Mesenchymal stem cell (in vitro differentiated cells and primary cell): ENCODE results near the gene FIGLA.
A peak's percentile ranks its signal among the peaks of the same experiment; 100 is the strongest.

ENCODE experiments used
- DNase-seq: peaks from one replicate; pipeline ENCODE4 v3.0.0-alpha.2; 2013
- H2AFZ ChIP-seq: one replicate; pipeline ENCODE4 v1.6.1; 2013; ENCODE audit warnings: low read depth, mild to moderate bottlenecking, control low read depth, inconsistent platforms, low read length, moderate library complexity
- H2AK5ac ChIP-seq: 2 replicates; pipeline ENCODE4 v1.6.1; 2013; ENCODE audit warnings: low read length, moderate library complexity, mild to moderate bottlenecking, inconsistent platforms; ENCODE audit not compliant: severe bottlenecking
- H2BK120ac ChIP-seq: one replicate; pipeline ENCODE4 v1.6.1; 2013; ENCODE audit warnings: low read depth, mild to moderate bottlenecking, inconsistent platforms, low read length, moderate library complexity
- H2BK12ac ChIP-seq, 2 experiments: one replicate each; pipeline ENCODE4 v1.6.1; 2013; ENCODE audit warnings: inconsistent platforms in 2 of 2, low read length in 2 of 2, mild to moderate bottlenecking in 2 of 2, moderate library complexity in 2 of 2, control low read depth in 1 of 2
- H2BK15ac ChIP-seq: one replicate; pipeline ENCODE4 v1.6.1; 2013; ENCODE audit warnings: mild to moderate bottlenecking, low read depth, inconsistent platforms; ENCODE audit not compliant: poor library complexity, severe bottlenecking
- H2BK5ac ChIP-seq: 2 replicates; pipeline ENCODE4 v1.6.1; 2013; ENCODE audit warnings: low read depth, mild to moderate bottlenecking, low read length, control low read depth, inconsistent platforms; ENCODE audit not compliant: poor library complexity, severe bottlenecking
- H3K14ac ChIP-seq, 2 experiments: one replicate each; pipeline ENCODE4 v1.6.1; 2013; ENCODE audit warnings: inconsistent platforms in 2 of 2, low read length in 2 of 2, control low read depth in 1 of 2, mild to moderate bottlenecking in 1 of 2, moderate library complexity in 1 of 2
- H3K18ac ChIP-seq, 2 experiments: one replicate each; pipeline ENCODE4 v1.6.1; 2013; ENCODE audit warnings: inconsistent platforms in 2 of 2, low read length in 2 of 2, control low read depth in 1 of 2, low read depth in 1 of 2, mild to moderate bottlenecking in 1 of 2
- H3K23ac ChIP-seq, 2 experiments: one replicate each; pipeline ENCODE4 v1.6.1; 2013; ENCODE audit warnings: inconsistent platforms in 2 of 2, low read length in 2 of 2, mild to moderate bottlenecking in 2 of 2, moderate library complexity in 2 of 2, control low read depth in 1 of 2
- H3K27ac ChIP-seq: 2 replicates; pipeline ENCODE4 v1.5.1; 2013; ENCODE audit warnings: mild to moderate bottlenecking, moderate library complexity, low read length, control low read depth, inconsistent platforms; ENCODE audit not compliant: poor library complexity, severe bottlenecking
- H3K27me3 ChIP-seq, 2 experiments: 2 replicates each; pipeline versions ENCODE4 v1.6.1 to v1.7.0; 2013; ENCODE audit warnings: low read length in 2 of 2, mild to moderate bottlenecking in 2 of 2, moderate library complexity in 2 of 2, control low read depth in 1 of 2, inconsistent platforms in 1 of 2; ENCODE audit not compliant: control insufficient read depth in 1 of 2, insufficient read depth in 1 of 2
- H3K36me3 ChIP-seq, 2 experiments: 2 replicates each; pipeline versions ENCODE4 v1.6.1 to v1.7.0; 2013; ENCODE audit warnings: low read length in 2 of 2, control low read depth in 1 of 2, inconsistent platforms in 1 of 2, low read depth in 1 of 2, mild to moderate bottlenecking in 1 of 2; ENCODE audit not compliant: insufficient read depth in 2 of 2, control insufficient read depth in 1 of 2
- H3K4ac ChIP-seq, 2 experiments: one replicate each; pipeline ENCODE4 v1.6.1; 2013; ENCODE audit warnings: inconsistent platforms in 2 of 2, low read length in 2 of 2, mild to moderate bottlenecking in 2 of 2, moderate library complexity in 2 of 2, control low read depth in 1 of 2, low read depth in 1 of 2
- H3K4me1 ChIP-seq: 2 replicates; pipeline ENCODE4 v1.6.1; 2013; ENCODE audit warnings: low read depth, low read length, control low read depth; ENCODE audit not compliant: control insufficient read depth, insufficient read depth
- H3K4me2 ChIP-seq: 2 replicates; pipeline ENCODE4 v1.6.1; 2013; ENCODE audit warnings: low read length, mild to moderate bottlenecking, inconsistent platforms; ENCODE audit not compliant: poor library complexity, severe bottlenecking
- H3K4me3 ChIP-seq, 2 experiments: 2 replicates each; pipeline versions ENCODE4 v1.5.1 to v1.7.0; 2013; ENCODE audit warnings: low read length in 2 of 2, mild to moderate bottlenecking in 2 of 2, control low read depth in 1 of 2, low read depth in 1 of 2; ENCODE audit not compliant: insufficient read depth in 1 of 2
- H3K79me1 ChIP-seq: replicated peaks from 2 replicates; pipeline ENCODE4 v1.6.1; 2013; ENCODE audit warnings: mild to moderate bottlenecking, control low read depth, low read length, inconsistent platforms; ENCODE audit not compliant: poor library complexity, severe bottlenecking
- H3K9ac ChIP-seq: 2 replicates; pipeline ENCODE4 v1.7.0; 2013; ENCODE audit warnings: mild to moderate bottlenecking, low read length, moderate library complexity
- H3K9me3 ChIP-seq: 2 replicates; pipeline ENCODE4 v1.7.0; 2013; ENCODE audit warnings: mild to moderate bottlenecking, low read length; ENCODE audit not compliant: control insufficient read depth
- H4K8ac ChIP-seq: one replicate; pipeline ENCODE4 v1.6.1; 2013; ENCODE audit warnings: inconsistent platforms, mild to moderate bottlenecking, low read length, moderate library complexity
- H4K91ac ChIP-seq: one replicate; pipeline ENCODE4 v1.6.1; 2013; ENCODE audit warnings: mild to moderate bottlenecking, low read length, inconsistent platforms
- WGBS: methylation state at CpG from one replicate; pipeline ENCODE4 v1.1.7; 2013; ENCODE audit warnings: mixed read lengths; 5-methylcytosine and 5-hydroxymethylcytosine counted together

The FIGLA gene

DNA sequence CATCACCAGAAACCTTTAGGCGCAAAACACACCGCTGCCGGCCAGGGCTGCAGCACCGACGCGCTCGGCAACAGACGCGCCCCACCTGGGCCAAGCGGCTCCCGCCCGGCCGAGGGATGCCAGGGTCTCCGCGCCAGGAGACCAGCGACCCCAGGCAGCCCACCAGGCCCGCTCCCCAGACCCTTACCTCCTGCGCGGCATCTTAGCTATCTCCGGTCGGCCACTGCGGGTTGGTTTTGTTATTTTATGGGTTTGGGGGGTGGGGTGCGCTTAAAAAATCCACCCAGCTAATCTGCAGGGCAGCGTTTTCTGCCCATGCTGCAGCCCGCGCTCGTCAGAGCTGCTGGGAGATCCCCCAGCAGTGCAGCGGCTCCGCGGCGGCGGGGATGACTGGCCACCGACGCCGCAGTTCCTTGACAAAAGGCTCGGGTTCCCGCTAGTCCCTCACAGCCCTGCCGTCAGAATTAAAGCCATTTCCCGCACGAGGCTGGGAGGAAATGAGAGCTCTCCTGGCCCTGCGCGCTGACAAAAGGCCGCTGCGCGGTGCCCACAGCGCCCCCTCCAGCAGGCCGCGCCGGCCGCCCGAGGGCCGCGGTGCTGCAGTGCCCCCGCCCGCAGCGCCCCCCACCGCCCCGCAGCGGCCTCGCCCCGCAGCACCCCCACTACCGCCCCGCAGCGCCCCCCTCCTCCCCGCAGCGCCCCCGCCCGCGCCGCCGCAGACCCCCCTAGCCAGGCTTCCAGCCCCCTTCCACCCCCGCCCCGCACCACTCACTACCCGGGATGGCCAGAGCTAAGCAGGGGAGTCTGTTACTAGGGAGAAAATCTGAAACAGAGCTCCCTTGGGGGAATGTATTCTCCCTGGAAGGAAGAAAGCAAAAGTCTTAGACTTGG, 22.5 kb downstream of the FIGLA start, which contains the start of gene ADD2:
TSS of gene ADD2 (minus strand) at position 502 of the 891 bp plus-strand sequence. CDS start 61,792 bp downstream, outside the sequence.
- Histone ChIP-seq H3K4ac (no peak within 1 kb of the TSS), H3K79me1 (no peaks in the 10 kb centered on the region), H2BK15ac (no peak within 1 kb of the TSS), H3K27ac (no peak within 1 kb of the TSS), H3K18ac (no peak within 1 kb of the TSS), H3K4me2 (peak within 1 kb of the TSS; percentile 84), H2AK5ac (no peak within 1 kb of the TSS), H3K9ac (peak within 1 kb of the TSS; percentile 49), H4K8ac (no peak within 1 kb of the TSS), H3K36me3 (no peaks in the 10 kb centered on the region), H3K4me1 (peaks cover 15% of the 10 kb centered on the region), H3K4me3 (peak within 1 kb of the TSS in 1 of 2 experiments; percentile 70), H2BK120ac (peak within 1 kb of the TSS; percentile 13), H2BK5ac (no peak within 1 kb of the TSS), H3K14ac (no peak within 1 kb of the TSS), H3K9me3 (no peaks in the 10 kb centered on the region), H4K91ac (no peak within 1 kb of the TSS), H3K27me3 (peaks cover 77 to 83% of the 10 kb centered on the region in 2 experiments), H3K23ac (no peak within 1 kb of the TSS), H2AFZ (no peak within 1 kb of the TSS), H2BK12ac (no peak within 1 kb of the TSS)
- 1% methylated on average over 27 of the region's 74 CpGs for WGBS
- peak; percentile 10 for DNase-seq

GRCh38 chr2:70767079-70767698, 23.3 kb downstream of the FIGLA start:
- no peak overlapping the region for H3K9ac ChIP-seq
- no peak overlapping the region for H3K27ac ChIP-seq
- H2AK5ac ChIP-seq, result no peak overlapping the region
- 0% methylated on average over 36 of the region's 51 CpGs for WGBS
- DNase-seq, result no peak
- peak overlapping the region; percentile 84 for H3K4me2 ChIP-seq
- no peak overlapping the region for H4K8ac ChIP-seq
- no peak overlapping the region for H3K4ac ChIP-seq
- H3K4me3 ChIP-seq, result peak overlapping the region in 1 of 2 experiments; percentile 70
- no peaks in the 10 kb centered on the region for H3K79me1 ChIP-seq
- no peak overlapping the region for H2BK5ac ChIP-seq
- H2BK12ac ChIP-seq, result no peak overlapping the region
- H2AFZ ChIP-seq, result no peak overlapping the region
- H3K23ac ChIP-seq, result no peak overlapping the region
- H3K18ac ChIP-seq, result no peak overlapping the region
- no peaks in the 10 kb centered on the region for H3K9me3 ChIP-seq
- no peak overlapping the region for H4K91ac ChIP-seq
- H3K14ac ChIP-seq, result no peak overlapping the region
- H3K27me3 ChIP-seq, result peaks cover 69 to 76% of the 10 kb centered on the region in 2 experiments
- H3K4me1 ChIP-seq, result peaks cover 15% of the 10 kb centered on the region
- no peaks in the 10 kb centered on the region for H3K36me3 ChIP-seq
- H2BK15ac ChIP-seq, result no peak overlapping the region
- no peak overlapping the region for H2BK120ac ChIP-seq

- no peaks in the 10 kb centered on the region for H3K9me3 ChIP-seq
- H3K9ac ChIP-seq, result no peak overlapping the region
- peaks cover 62 to 69% of the 10 kb centered on the region in 2 experiments for H3K27me3 ChIP-seq
- no peaks in the 10 kb centered on the region for H3K79me1 ChIP-seq
- no peak overlapping the region for H4K91ac ChIP-seq
- H3K4ac ChIP-seq, result no peak overlapping the region
- H2BK12ac ChIP-seq, result no peak overlapping the region
- peaks cover 15% of the 10 kb centered on the region for H3K4me1 ChIP-seq
- DNase-seq, result no peak
- no peak overlapping the region for H3K14ac ChIP-seq
- H3K4me2 ChIP-seq, result no peak overlapping the region
- H2AFZ ChIP-seq, result no peak overlapping the region
- H3K27ac ChIP-seq, result no peak overlapping the region
- no peak overlapping the region for H2BK15ac ChIP-seq
- no peak overlapping the region for H2BK120ac ChIP-seq
- no peak overlapping the region for H2AK5ac ChIP-seq
- no peak overlapping the region for H2BK5ac ChIP-seq
- H3K23ac ChIP-seq, result no peak overlapping the region
- H3K36me3 ChIP-seq, result no peaks in the 10 kb centered on the region
- 18% methylated on average over 6 of the region's 7 CpGs for WGBS
- H4K8ac ChIP-seq, result no peak overlapping the region
- no peak overlapping the region for H3K18ac ChIP-seq
- peak overlapping the region in 1 of 2 experiments; percentile 70 for H3K4me3 ChIP-seq
These were observed 23.9 kb downstream of the FIGLA start for GRCh38 chr2:70766357-70767078.

- Histone ChIP-seq H4K91ac (no peak overlapping the region), H3K4ac (no peak overlapping the region), H3K79me1 (no peaks in the 10 kb centered on the region), H3K23ac (no peak overlapping the region), H3K9me3 (no peaks in the 10 kb centered on the region), H3K14ac (no peak overlapping the region), H4K8ac (no peak overlapping the region), H3K18ac (no peak overlapping the region), H3K9ac (no peak overlapping the region), H3K27ac (no peak overlapping the region), H3K36me3 (no peaks in the 10 kb centered on the region), H3K4me2 (no peak overlapping the region), H3K4me1 (peaks cover 15% of the 10 kb centered on the region), H2BK120ac (no peak overlapping the region), H2AK5ac (no peak overlapping the region), H2AFZ (no peak overlapping the region), H3K4me3 (no peak overlapping the region), H2BK5ac (no peak overlapping the region), H3K27me3 (peaks cover 53 to 61% of the 10 kb centered on the region in 2 experiments), H2BK12ac (no peak overlapping the region), H2BK15ac (no peak overlapping the region)
- 82% methylated on average over 5 of the region's 7 CpGs for WGBS
- DNase-seq, result no peak
These were observed 24.9 kb downstream of the FIGLA start for GRCh38 chr2:70765507-70765906.
